HL-60/S4 (cell line): Measurements from ENCODE around the gene ICAM2.
"Not testable (repeated sequence)": the region's sequence is repeated elsewhere in the genome, so short reads cannot be mapped to it uniquely, and the experiment has no call there.

Experiments
- in situ Hi-C: fragments of 300-500 bp; cut with MboI; formaldehyde crosslinking; loops from 2 replicates; pipeline ENCODE4 v1.14.3; 2022; ENCODE audit warnings: low sequenced_read_pairs

Gene ICAM2

GRCh38 chr17:63982641-63983040 is 37.8 kb downstream of the ICAM2 start:
- in situ Hi-C loops = not testable (repeated sequence)

DNA sequence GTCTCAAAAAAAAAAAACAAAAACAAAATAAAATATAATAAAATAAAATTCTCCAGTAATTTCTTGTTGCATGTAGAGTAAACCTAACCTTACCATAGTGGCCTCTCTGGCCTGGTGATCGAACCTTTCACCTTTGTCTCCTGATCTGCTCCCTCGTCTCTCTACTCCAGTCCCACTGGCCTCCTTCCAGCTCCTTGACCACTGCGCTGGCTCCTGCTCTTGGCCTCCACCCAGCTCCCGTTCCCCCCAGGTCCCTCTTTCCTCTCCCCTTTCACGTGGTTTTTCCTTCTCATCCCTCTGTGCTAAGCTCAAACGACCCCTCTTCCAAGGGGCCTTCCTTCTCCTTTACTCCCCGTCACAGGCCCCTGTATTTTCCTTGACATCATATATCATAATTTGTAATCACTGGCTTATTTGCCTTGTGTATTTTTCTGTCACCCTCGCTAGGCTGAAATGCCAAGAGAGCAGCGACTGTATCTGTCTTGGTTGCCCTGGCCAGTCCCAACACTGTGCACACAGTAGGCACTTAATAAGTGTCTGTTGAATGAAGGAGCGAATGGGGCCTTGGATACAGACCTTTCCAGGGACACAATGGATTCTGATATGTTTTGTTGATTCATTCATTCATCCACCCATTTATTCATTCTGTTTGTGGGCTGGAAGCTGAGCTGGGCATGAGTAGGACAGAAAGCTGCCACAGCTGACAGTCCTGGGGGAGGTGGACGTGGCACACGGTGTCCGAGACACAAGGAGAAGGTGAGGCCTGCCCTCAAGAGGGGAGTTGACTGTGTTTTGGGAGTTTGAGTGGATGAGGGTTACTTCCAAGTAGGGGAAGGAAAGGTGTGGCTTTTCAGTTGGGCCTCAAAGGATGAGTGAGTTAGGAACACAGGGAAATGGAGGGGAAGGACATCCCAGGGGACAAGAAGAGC is 41.9 kb downstream of the ICAM2 start:
- in situ Hi-C loops = no loop called here

GRCh38 chr17:63976702-63977101 is 43.7 kb downstream of the ICAM2 start:
- in situ Hi-C loops = no loop called here

GRCh38 chr17:63975541-63976092 is 44.8 kb downstream of the ICAM2 start:
- in situ Hi-C loops = no loop called here

- in situ Hi-C loops = no loop called here
Measured at GRCh38 chr17:63974594-63975192, 45.7 kb downstream of the ICAM2 start.

- in situ Hi-C loops = no loop called here
Measured at GRCh38 chr17:63973930-63974593, 46.4 kb downstream of the ICAM2 start.

- in situ Hi-C loops = no loop called here
Measured at GRCh38 chr17:63973247-63973646, 47.2 kb downstream of the ICAM2 start.

DNA sequence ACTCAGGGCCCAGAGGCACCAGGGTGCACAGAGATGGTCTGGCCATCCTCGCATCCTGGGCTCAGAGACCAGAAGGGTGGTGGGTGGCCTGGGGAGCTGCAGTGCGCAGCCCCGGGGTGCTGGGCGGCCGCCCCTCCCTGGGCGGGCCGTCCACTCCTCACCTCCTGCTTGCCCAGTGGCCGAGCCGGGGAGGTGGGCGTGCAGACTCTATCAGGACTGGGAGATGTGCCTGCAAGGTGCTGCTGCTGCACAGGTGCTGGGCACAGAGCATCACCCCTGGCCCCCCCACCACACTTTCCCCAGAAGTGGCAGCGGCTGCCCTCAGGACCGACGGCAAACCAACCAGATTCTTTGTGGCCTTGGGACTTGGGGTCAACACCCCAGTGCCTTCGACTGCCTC is 47.6 kb downstream of the ICAM2 start, which contains the start of gene SCN4A:
SCN4A (minus strand) TSS at position 123 of the 400 bp plus-strand sequence; CDS start at position 46, 77 bp downstream.
- in situ Hi-C loops = no loop called here

DNA sequence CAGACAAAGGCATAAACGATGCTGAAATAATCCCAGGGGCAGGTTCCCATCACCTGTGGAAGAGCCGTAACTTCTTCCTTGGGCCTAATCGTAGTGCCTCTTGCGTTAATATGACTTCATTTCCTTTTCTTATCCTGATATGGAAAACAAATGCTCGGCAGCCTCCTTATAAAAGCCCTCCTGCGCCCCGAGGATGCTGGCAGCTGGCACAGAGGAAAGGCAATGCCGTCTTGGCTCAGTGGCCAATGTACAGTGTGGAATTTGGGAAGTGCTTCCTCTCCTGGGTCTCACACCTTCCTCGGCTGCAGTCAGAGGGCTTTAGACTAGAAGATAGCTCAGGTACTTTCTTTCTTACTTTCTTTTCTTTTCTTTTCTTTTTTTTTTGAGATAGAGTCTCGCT is 51.2 kb downstream of the ICAM2 start:
- in situ Hi-C loops = no loop called here

GRCh38 chr17:63967953-63968352 is 52.5 kb downstream of the ICAM2 start:
- in situ Hi-C loops = no loop called here

- in situ Hi-C loops = no loop called here
Measured at GRCh38 chr17:63966646-63967264, 53.7 kb downstream of the ICAM2 start.

DNA sequence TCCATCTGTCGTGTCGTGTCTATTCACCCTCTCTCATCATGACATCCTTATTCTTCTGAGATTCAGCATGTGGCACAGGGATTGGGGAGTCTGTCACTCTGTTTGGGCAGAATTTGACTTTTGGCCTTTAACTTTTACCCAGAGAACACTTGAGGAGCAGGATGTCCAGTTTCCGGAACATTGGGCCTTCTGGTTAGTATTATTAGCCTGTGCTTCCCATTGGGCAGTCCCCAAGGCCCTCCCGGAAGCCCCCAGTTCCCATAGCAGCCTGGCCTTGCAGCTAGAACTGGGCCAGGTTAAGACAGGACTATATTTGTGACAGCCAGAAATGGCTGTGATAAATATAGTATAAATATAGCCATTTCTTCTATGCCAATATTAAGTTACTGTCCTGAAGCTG is 57.3 kb downstream of the ICAM2 start:
- in situ Hi-C loops = no loop called here

GRCh38 chr17:63962298-63962744 is 58.1 kb downstream of the ICAM2 start:
- in situ Hi-C loops = no loop called here

DNA sequence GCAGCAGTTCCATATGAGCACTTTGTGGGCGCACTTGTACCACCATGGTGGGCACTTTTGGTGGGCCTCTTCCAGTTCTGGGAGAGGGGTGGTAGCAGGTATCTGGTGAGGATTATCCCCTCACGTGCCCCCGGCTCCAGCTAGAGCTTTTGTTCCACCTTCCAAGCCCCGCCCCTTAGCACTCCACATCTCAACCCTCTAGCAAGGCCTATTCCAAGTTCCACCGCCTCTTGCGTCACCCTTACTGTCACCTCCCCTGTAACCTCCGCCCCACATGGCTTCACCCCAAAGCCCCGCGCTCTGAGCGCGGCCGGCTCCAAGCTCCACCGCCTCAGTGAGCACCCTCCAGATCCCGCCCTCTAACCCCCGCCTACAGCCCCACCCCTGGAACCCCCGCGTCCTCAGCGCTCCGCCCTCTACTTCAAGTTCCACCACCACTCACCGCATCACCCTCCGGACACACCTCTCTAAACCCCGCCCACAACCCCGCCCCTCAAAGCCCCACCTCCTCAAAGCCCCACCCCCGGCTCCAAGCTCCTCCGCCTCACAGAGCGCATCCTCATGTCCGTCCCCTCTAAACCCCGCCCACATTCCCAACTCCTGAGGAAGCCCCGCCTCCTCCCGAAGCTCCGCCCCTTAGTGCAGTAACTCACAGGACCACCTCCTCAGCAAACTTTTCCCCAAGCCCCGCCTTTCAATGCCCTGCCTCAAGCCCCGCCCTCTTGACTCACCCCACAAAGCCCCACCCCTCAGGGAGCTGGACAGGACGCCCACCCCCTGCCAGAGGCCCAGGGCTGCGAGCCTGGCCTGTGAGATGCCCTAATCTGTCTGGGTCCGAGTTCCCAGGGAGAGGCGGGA is 58.8 kb downstream of the ICAM2 start:
- in situ Hi-C loops = no loop called here

DNA sequence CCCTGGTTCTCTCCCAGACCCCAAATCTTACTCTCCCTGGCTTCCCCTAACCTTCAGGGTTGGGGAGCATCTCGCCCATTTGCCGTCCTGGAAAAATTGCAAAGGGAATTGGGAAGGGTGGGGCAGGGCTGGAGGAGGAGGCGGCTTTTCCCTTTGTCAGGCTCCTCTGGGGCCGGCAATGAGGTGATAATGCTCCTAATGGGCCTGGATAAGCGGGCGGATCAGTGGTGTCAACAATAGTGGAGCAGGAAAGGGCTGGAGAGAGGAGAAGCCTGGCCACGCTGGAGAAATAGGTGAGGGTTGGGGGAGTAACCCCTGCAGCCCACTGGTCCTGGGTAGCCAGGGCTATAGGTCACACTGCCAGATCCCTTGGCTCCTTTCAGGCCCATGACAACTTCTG is 60.0 kb downstream of the ICAM2 start:
- in situ Hi-C loops = no loop called here

GRCh38 chr17:63960006-63960405 is 60.4 kb downstream of the ICAM2 start:
- in situ Hi-C loops = no loop called here

DNA sequence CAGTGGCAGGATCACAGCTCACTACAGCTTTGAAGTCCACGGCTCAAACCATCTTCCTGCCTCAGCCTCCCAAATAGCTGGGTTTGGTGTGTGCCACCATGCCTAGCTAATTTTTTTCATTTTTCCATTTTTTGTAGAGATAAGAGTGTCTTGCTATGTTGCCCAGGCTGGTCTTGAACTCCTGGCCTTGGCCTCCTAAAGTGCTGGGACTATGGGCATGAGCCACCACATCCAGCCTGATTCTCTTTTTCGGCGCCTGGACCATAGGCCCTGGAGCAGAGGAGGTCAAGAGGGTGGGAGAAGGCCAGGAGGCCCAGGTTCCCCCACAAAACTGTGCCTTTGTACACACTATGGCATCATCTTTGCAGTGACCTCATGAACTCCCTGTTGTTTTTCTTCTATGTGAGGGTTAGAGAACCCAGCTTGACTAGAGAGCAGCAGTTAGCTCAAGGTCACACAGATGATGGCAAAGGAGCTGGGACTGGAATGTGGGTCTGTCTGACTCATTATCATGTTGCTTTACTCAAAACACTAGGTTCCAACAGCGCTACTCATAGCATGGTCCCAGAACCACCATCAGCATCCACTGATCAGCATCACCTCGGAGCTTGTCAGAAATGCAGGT is 64.0 kb downstream of the ICAM2 start:
- in situ Hi-C loops = no loop called here

- in situ Hi-C loops = no loop called here
Measured at GRCh38 chr17:63955791-63956190, 64.6 kb downstream of the ICAM2 start.

- in situ Hi-C loops = no loop called here
Measured at GRCh38 chr17:63955232-63955631, 65.2 kb downstream of the ICAM2 start.
